ENCODE results near the gene UBE2D2. TPM values are rescaled to one million over a fixed set of nuclear protein-coding genes. Genes with fewer than 3 reads are reported as not detected.

Gene UBE2D2
- total and polyA plus RNA-seq, 5 donors: 111 to 138 (median 118) TPM

GRCh38 chr5:139671096-139671841 is 110.1 kb downstream of the UBE2D2 start:
- Histone ChIP-seq H3K27me3 (ENCODE audit: control insufficient read depth, insufficient read depth) (no peaks in the 10 kb centered on the region), H3K4me3 (ENCODE audit: low read length) (no peak overlapping the region)
- peak; percentile 12 to 43 for ATAC-seq

DNA sequence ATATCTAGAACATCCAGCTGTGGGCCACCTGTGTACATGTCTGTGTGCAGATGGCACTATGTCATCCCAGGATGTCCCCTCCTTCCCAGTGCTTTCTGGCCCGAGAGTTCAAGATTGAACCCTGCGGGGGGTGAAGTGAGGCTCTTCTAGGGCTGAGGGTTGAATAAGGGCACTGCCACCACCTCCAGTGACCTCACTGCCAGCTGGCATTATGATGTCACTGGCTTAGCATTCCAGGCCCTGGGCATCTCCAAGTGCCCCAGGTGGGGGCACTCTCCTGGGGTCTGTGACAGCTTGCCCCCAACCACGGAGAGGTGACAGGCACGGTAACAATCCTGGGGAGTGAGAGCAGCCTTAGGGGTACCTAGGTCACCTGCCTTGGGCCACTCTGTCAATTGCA is 114.1 kb downstream of the UBE2D2 start:
- no peak overlapping the region for H3K4me3 ChIP-seq (ENCODE audit: low read length)
- DNase-seq: no peak
- H3K27me3 ChIP-seq (ENCODE audit: control insufficient read depth, insufficient read depth): no peaks in the 10 kb centered on the region
- peaks cover 32% of the 10 kb centered on the region for H3K4me1 ChIP-seq (ENCODE audit: control insufficient read depth, insufficient read depth, low read length)
- intact Hi-C loops (cut with DNase I): no loop called here
- H3K27ac ChIP-seq (ENCODE audit: low read length): no peak overlapping the region
- no peak for ATAC-seq
- WGBS: 70% methylated on average over 4 of the region's 4 CpGs
- H3K9me3 ChIP-seq (ENCODE audit: control insufficient read depth, low read length): no peaks in the 10 kb centered on the region

More at GRCh38 chr5:139671096-139671841, 110.1 kb downstream of the UBE2D2 start:
- peak in 2 of 3 donors; percentile 82 to 83 for DNase-seq
- Histone ChIP-seq H3K9me3 (ENCODE audit: control insufficient read depth, low read length) (no peaks in the 10 kb centered on the region), H3K27ac (ENCODE audit: low read length) (peak overlapping the region; percentile 95), H3K4me1 (ENCODE audit: control insufficient read depth, insufficient read depth, low read length) (peaks cover 19% of the 10 kb centered on the region)
- 23% methylated on average over 20 of the region's 20 CpGs for WGBS
- intact Hi-C loops (cut with DNase I): no loop called here

DNA sequence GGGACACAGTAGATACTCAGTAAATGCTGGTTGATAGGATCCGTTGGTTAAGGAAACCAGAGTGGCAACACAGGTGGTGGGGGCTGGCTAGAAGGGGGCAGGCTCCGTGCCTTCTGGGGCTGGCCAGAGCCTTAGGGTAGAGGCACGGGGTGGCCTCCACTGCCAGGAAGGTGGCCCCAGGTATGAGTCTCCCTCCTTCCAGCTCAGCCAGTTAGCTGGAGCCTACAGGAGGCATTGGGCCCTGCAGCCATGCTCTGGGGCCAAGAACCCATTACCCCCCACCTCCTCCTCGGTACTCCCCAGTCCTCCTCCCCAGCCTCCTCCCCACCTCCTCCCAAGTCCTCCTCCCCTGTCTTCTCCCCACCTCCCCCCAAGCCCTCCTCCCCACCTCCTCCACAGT is 114.7 kb downstream of the UBE2D2 start:
- 75% methylated on average over 4 of the region's 4 CpGs for WGBS

GRCh38 chr5:139676406-139676805 is 115.3 kb downstream of the UBE2D2 start:
- DNase-seq (no peak), ATAC-seq (no peak)
- no peaks in the 10 kb centered on the region for H3K9me3 ChIP-seq (ENCODE audit: control insufficient read depth, low read length)
- H3K4me3 ChIP-seq (ENCODE audit: low read length): no peak overlapping the region
- intact Hi-C loops (cut with DNase I): no loop called here
- H3K27ac ChIP-seq (ENCODE audit: low read length): peak overlapping the region; percentile 35
- 71% methylated on average over 3 of the region's 3 CpGs for WGBS
- no peaks in the 10 kb centered on the region for H3K27me3 ChIP-seq (ENCODE audit: control insufficient read depth, insufficient read depth)
- peaks cover 22% of the 10 kb centered on the region for H3K4me1 ChIP-seq (ENCODE audit: control insufficient read depth, insufficient read depth, low read length)

More for the DNA sequence above, 114.7 kb downstream of the UBE2D2 start:
- no peak for ATAC-seq
- DNase-seq: no peak
- intact Hi-C loops (cut with DNase I): no loop called here
- H3K27ac ChIP-seq (ENCODE audit: low read length): no peak overlapping the region
- H3K27me3 ChIP-seq (ENCODE audit: control insufficient read depth, insufficient read depth): no peaks in the 10 kb centered on the region
- H3K4me1 ChIP-seq (ENCODE audit: control insufficient read depth, insufficient read depth, low read length): peaks cover 26% of the 10 kb centered on the region
- no peak overlapping the region for H3K4me3 ChIP-seq (ENCODE audit: low read length)
- H3K9me3 ChIP-seq (ENCODE audit: control insufficient read depth, low read length): no peaks in the 10 kb centered on the region

GRCh38 chr5:139676951-139677735 is 116.0 kb downstream of the UBE2D2 start:
- H3K4me3 ChIP-seq (ENCODE audit: low read length): no peak overlapping the region
- peaks cover 20% of the 10 kb centered on the region for H3K4me1 ChIP-seq (ENCODE audit: control insufficient read depth, insufficient read depth, low read length)
- intact Hi-C loops (cut with DNase I): no loop called here
- peak overlapping the region; percentile 76 for H3K27ac ChIP-seq (ENCODE audit: low read length)
- H3K27me3 ChIP-seq (ENCODE audit: control insufficient read depth, insufficient read depth): no peaks in the 10 kb centered on the region
- peak in 1 of 3 donors; percentile 77 for DNase-seq
- H3K9me3 ChIP-seq (ENCODE audit: control insufficient read depth, low read length): no peaks in the 10 kb centered on the region
- peak; percentile 23 to 26 for ATAC-seq
- WGBS: 74% methylated on average over 29 of the region's 29 CpGs

Other genes with a start within 250 kb of the UBE2D2 start
- 100 to 1,000 TPM; 125 to 158 (median 142) TPM for gene PAIP2, start 219.5 kb upstream of the UBE2D2 start, total RNA-seq
- 183 TPM for gene PAIP2, start 219.5 kb upstream of the UBE2D2 start, polyA plus RNA-seq
- not detected for gene SLC23A1, start 178.0 kb upstream of the UBE2D2 start, total RNA-seq
- gene SLC23A1, start 178.0 kb upstream of the UBE2D2 start, polyA plus RNA-seq: 0.18 TPM
- 1 to 10 TPM in 2 of 4 donors, under 1 TPM in 2; 0.70 to 1.8 (median 1.1) TPM for gene MZB1, start 171.4 kb upstream of the UBE2D2 start, total RNA-seq
- gene MZB1, start 171.4 kb upstream of the UBE2D2 start, polyA plus RNA-seq: 0.38 TPM
- 10 to 100 TPM; 24.8 to 38.5 (median 33.0) TPM for gene PROB1, start 166.2 kb upstream of the UBE2D2 start, total RNA-seq
- gene PROB1, start 166.2 kb upstream of the UBE2D2 start, polyA plus RNA-seq: 22.2 TPM
- 10 to 100 TPM in 3 of 4 donors, 1 to 10 TPM in 1; 9.8 to 25.4 (median 14.4) TPM for gene SPATA24, start 157.2 kb upstream of the UBE2D2 start, total RNA-seq
- 34.6 TPM for gene SPATA24, start 157.2 kb upstream of the UBE2D2 start, polyA plus RNA-seq
- 10 to 100 TPM; 14.0 to 24.9 (median 15.2) TPM for gene DNAJC18, start 121.8 kb upstream of the UBE2D2 start, total RNA-seq
- gene DNAJC18, start 121.8 kb upstream of the UBE2D2 start, polyA plus RNA-seq: 5.6 TPM
- gene ECSCR, start 98.6 kb upstream of the UBE2D2 start, total RNA-seq: 10 to 100 TPM; 19.9 to 38.3 (median 21.2) TPM
- gene ECSCR, start 98.6 kb upstream of the UBE2D2 start, polyA plus RNA-seq: 25.3 TPM
- gene SMIM33, start 90.3 kb upstream of the UBE2D2 start, total RNA-seq: not detected
- gene SMIM33, start 90.3 kb upstream of the UBE2D2 start, polyA plus RNA-seq: not detected
- 100 to 1,000 TPM in 1 of 4 donors, 10 to 100 TPM in 3; 79.7 to 125 (median 93.8) TPM for gene STING1, start 78.6 kb upstream of the UBE2D2 start, total RNA-seq
- 47.9 TPM for gene STING1, start 78.6 kb upstream of the UBE2D2 start, polyA plus RNA-seq
- 10 to 100 TPM; 33.9 to 70.5 (median 55.9) TPM for gene CXXC5, start 87.0 kb downstream of the UBE2D2 start, total RNA-seq
- 47.5 TPM for gene CXXC5, start 87.0 kb downstream of the UBE2D2 start, polyA plus RNA-seq
- under 1 TPM in 2 of 4 donors, not detected in 2; 0.06 to 0.11 TPM for gene PSD2, start 234.5 kb downstream of the UBE2D2 start, total RNA-seq
- gene PSD2, start 234.5 kb downstream of the UBE2D2 start, polyA plus RNA-seq: 0.02 TPM

Data from right cardiac atrium (tissue), 5 donors.